Type B pancreatic cell (in vitro differentiated cells): Measurements from ENCODE around the gene KAZN. TPM values are rescaled to one million over a fixed set of nuclear protein-coding genes. Genes with fewer than 3 reads are reported as not detected.

Source experiments
- DNase-seq: peaks from one replicate; pipeline ENCODE4 v3.0.0; 2021; ENCODE audit warnings: mixed read lengths; ENCODE audit not compliant: unreplicated experiment; ENCODE audit errors: extremely low spot score
- H3K27ac Mint-ChIP-seq: 2 replicates; pipeline ENCODE4 v1.8.0; 2021; ENCODE audit warnings: mild to moderate bottlenecking, mixed read lengths
- H3K27me3 Mint-ChIP-seq: 2 replicates; pipeline ENCODE4 v1.8.0; 2021; ENCODE audit warnings: mixed read lengths
- H3K36me3 Mint-ChIP-seq: 2 replicates; pipeline ENCODE4 v1.8.0; 2021; ENCODE audit warnings: mixed read lengths
- H3K4me1 Mint-ChIP-seq: one replicate; pipeline ENCODE4 v1.8.0; 2021; ENCODE audit warnings: mixed read lengths; ENCODE audit not compliant: unreplicated experiment
- H3K4me3 Mint-ChIP-seq: 2 replicates; pipeline ENCODE4 v1.8.0; 2021; ENCODE audit warnings: mild to moderate bottlenecking, mixed read lengths
- H3K9me3 Mint-ChIP-seq: 2 replicates; pipeline ENCODE4 v1.8.0; 2021; ENCODE audit warnings: mixed read lengths
- CTCF ChIP-seq: fragments of 200-600 bp; sonication (generic); conservative IDR thresholded peaks from 2 replicates; pipeline ENCODE4 v1.5.0; 2021; ENCODE audit warnings: antibody characterized with exemption, mild to moderate bottlenecking
- total RNA-seq: library from RNA; stranded (reverse); gene quantifications from 2 replicates; pipeline ENCODE4 v1.2.1, GENCODE V29; 2021; ENCODE audit warnings: low replicate concordance

Gene KAZN
- total RNA-seq, 1 donor from 2014 or later: 33.7 TPM

DNA sequence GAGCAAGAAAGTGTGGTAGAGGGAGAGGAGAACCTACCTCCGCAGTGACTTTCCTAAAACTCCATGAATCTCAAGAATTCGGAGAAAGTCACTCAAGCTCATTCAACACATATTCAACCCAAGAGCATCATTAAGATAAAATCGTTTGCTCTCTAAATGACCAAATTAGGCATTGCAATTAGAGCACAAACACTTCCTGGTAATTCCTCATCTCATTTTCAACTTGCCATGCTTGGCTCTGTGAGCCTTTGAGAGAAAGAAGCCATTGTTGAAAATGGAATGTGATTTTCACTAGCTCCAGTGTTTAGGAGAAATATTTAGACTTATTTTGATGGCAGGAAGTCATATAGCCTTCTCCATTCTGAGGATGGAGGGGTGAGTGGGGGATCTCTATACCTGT, 52.5 kb downstream of the KAZN start:
- TF ChIP-seq CTCF: no peak
- DNase-seq: no peak
- Mint-ChIP-seq H3K27me3 (no peaks in the 10 kb centered on the region), H3K36me3 (peaks cover 3% of the 10 kb centered on the region), H3K27ac (no peak overlapping the region), H3K4me3 (no peak overlapping the region), H3K4me1 (peaks cover 48% of the 10 kb centered on the region), H3K9me3 (no peaks in the 10 kb centered on the region)

DNA sequence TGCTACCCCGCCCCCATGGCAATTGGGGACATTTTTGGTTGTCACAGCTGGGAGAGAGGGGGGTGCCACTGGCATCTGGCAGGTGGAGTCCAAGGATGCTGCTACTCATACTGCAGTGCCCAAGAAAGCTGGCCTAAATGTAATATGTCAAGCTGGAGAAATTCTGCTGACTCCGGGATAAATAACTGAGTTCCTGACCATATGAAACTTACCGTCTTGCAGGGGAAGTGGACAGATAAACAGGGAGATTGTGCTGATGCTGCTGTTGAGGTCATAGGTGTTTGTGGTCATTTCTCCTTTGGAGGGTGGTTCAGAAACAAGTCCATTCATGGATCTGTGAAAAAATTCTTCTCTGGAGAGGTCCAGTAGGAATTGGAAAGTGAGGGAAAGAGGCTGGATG, 54.4 kb downstream of the KAZN start:
- H3K36me3 Mint-ChIP-seq: peaks cover 3% of the 10 kb centered on the region
- no peaks in the 10 kb centered on the region for H3K27me3 Mint-ChIP-seq
- DNase-seq: no peak
- no peak overlapping the region for H3K4me3 Mint-ChIP-seq
- H3K4me1 Mint-ChIP-seq: peaks cover 38% of the 10 kb centered on the region
- H3K9me3 Mint-ChIP-seq: no peaks in the 10 kb centered on the region
- TF ChIP-seq CTCF: no peak
- no peak overlapping the region for H3K27ac Mint-ChIP-seq

GRCh38 chr1:14653461-14653960, 55.0 kb downstream of the KAZN start:
- no peak for TF ChIP-seq CTCF
- Mint-ChIP-seq H3K4me3 (no peak overlapping the region), H3K9me3 (no peaks in the 10 kb centered on the region), H3K27me3 (no peaks in the 10 kb centered on the region), H3K36me3 (peaks cover 3% of the 10 kb centered on the region), H3K4me1 (peaks cover 31% of the 10 kb centered on the region), H3K27ac (no peak overlapping the region)
- DNase-seq: no peak

DNA sequence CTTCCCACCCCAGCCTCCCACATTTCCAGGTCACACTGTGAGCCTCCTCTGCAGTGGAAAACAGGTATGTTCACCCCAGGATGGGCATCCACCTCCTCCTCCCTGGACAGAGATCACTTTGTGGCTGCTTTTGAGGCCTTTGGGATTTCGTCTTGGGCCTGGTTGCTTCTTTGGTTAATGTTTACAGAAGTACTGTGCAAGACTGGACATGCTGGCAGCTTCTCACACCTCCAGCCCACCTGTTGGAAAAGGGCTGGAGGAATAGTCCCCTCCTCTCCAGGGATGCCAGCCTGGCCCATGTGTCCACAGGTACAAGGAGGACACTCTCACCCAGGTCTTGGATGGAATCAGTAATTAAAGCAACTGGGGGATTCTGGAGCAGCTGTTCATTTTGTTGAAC, 56.1 kb downstream of the KAZN start:
- H3K36me3 Mint-ChIP-seq: no peaks in the 10 kb centered on the region

DNA sequence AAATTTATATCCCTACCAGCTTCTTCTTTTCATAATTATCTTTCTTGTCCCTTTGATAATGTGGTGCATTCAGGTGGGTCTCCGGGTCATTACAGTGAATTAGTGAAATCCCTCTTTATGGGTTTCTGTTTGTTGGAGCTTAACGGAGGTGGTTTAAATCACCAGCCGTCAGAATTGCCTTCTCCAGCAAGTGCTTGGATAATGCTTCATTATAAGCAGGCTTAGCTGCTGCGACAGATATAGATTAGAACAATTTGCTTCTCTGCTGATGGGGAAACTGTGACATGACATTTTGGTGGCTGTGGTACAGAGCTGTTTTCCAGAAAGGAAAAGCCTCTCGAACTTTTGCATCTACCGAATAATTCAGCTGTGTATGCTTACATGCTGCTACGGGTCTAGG, 56.9 kb downstream of the KAZN start:
- Mint-ChIP-seq H3K27ac (no peak overlapping the region), H3K27me3 (no peaks in the 10 kb centered on the region), H3K4me3 (no peak overlapping the region), H3K4me1 (peaks cover 27% of the 10 kb centered on the region), H3K9me3 (no peaks in the 10 kb centered on the region), H3K36me3 (no peaks in the 10 kb centered on the region)
- TF ChIP-seq CTCF: no peak
- no peak for DNase-seq

More for the DNA sequence above, 56.1 kb downstream of the KAZN start:
- no peaks in the 10 kb centered on the region for H3K27me3 Mint-ChIP-seq
- no peak overlapping the region for H3K4me3 Mint-ChIP-seq
- no peak overlapping the region for H3K27ac Mint-ChIP-seq
- H3K4me1 Mint-ChIP-seq: peaks cover 27% of the 10 kb centered on the region
- TF ChIP-seq CTCF: no peak
- no peak for DNase-seq
- H3K9me3 Mint-ChIP-seq: no peaks in the 10 kb centered on the region
